ENCODE measurements around the gene SAP130. TPM values are rescaled to one million over a fixed set of nuclear protein-coding genes. Genes with fewer than 3 reads are reported as not detected.

Gene SAP130
- total RNA-seq, 2 donors from 2014 or later: 8.7 to 24.3 TPM

GRCh38 chr2:128008074-128008672 is 19.7 kb downstream of the SAP130 start:
- H3K27ac ChIP-seq: no peak overlapping the region
- H3K4me1 ChIP-seq (ENCODE audit: control insufficient read depth in 1 of 2, low read depth in 2 of 2): no peaks in the 10 kb centered on the region
- no peak overlapping the region for H3K4me3 ChIP-seq
- ATAC-seq (ENCODE audit: insufficient number of reproducible peaks, low FRiP score, low read depth) (no peak), DNase-seq (ENCODE audit: low spot score) (no peak)
- H3K27me3 ChIP-seq (replicated peaks; ENCODE audit: insufficient read depth): no peaks in the 10 kb centered on the region
- TF ChIP-seq, protein P1, sequence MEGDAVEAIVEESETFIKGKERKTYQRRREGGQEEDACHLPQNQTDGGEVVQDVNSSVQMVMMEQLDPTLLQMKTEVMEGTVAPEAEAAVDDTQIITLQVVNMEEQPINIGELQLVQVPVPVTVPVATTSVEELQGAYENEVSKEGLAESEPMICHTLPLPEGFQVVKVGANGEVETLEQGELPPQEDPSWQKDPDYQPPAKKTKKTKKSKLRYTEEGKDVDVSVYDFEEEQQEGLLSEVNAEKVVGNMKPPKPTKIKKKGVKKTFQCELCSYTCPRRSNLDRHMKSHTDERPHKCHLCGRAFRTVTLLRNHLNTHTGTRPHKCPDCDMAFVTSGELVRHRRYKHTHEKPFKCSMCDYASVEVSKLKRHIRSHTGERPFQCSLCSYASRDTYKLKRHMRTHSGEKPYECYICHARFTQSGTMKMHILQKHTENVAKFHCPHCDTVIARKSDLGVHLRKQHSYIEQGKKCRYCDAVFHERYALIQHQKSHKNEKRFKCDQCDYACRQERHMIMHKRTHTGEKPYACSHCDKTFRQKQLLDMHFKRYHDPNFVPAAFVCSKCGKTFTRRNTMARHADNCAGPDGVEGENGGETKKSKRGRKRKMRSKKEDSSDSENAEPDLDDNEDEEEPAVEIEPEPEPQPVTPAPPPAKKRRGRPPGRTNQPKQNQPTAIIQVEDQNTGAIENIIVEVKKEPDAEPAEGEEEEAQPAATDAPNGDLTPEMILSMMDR (IDR thresholded peaks at IDR 0.05): no peak
- H3K9me3 ChIP-seq: no peaks in the 10 kb centered on the region
- peaks cover 51% of the 10 kb centered on the region for H3K36me3 ChIP-seq

- Histone ChIP-seq H3K27ac (no peak overlapping the region), H3K4me3 (no peak overlapping the region), H3K36me3 (peaks cover 31% of the 10 kb centered on the region), H3K4me1 (ENCODE audit: control insufficient read depth in 1 of 2, low read depth in 2 of 2) (no peaks in the 10 kb centered on the region), H3K9me3 (no peaks in the 10 kb centered on the region), H3K27me3 (replicated peaks; ENCODE audit: insufficient read depth) (no peaks in the 10 kb centered on the region)
- ATAC-seq (ENCODE audit: insufficient number of reproducible peaks, low FRiP score, low read depth) (no peak), DNase-seq (ENCODE audit: low spot score) (no peak)
- TF ChIP-seq, protein P1 (IDR thresholded peaks at IDR 0.05): no peak
These were observed 23.4 kb downstream of the SAP130 start for GRCh38 chr2:128004509-128004908.

GRCh38 chr2:128003463-128003862 is 24.4 kb downstream of the SAP130 start:
- ATAC-seq (ENCODE audit: insufficient number of reproducible peaks, low FRiP score, low read depth) (no peak), DNase-seq (ENCODE audit: low spot score) (no peak)
- no peaks in the 10 kb centered on the region for H3K9me3 ChIP-seq
- H3K27ac ChIP-seq: no peak overlapping the region
- TF ChIP-seq, protein P1 (IDR thresholded peaks at IDR 0.05): no peak
- H3K27me3 ChIP-seq (replicated peaks; ENCODE audit: insufficient read depth): no peaks in the 10 kb centered on the region
- H3K4me1 ChIP-seq (ENCODE audit: control insufficient read depth in 1 of 2, low read depth in 2 of 2): no peaks in the 10 kb centered on the region
- peaks cover 29% of the 10 kb centered on the region for H3K36me3 ChIP-seq
- no peak overlapping the region for H3K4me3 ChIP-seq

DNA sequence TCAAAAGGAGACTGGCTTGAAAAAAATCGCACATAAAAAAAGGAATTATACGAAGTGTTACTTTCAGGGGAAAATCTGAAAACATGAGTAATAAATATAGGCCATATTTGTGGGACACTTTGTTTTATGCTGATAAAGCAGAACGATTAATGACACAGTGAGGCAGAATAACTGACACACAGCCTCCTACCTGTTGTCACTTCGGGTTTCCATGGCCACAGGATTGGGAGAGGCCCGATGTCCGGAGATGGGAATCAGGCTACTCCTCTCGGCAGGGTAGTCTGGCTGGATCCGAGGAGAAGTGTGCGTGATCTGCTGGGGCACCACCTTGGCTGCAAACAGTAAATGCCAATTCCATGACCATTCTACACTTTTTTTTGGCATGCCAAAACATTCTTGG is 31.7 kb downstream of the SAP130 start:
- TF ChIP-seq, protein P1 (IDR thresholded peaks at IDR 0.05): no peak
- Histone ChIP-seq H3K4me3 (peak overlapping the region; percentile 5), H3K36me3 (peaks cover 15% of the 10 kb centered on the region), H3K27me3 (replicated peaks; ENCODE audit: insufficient read depth) (no peaks in the 10 kb centered on the region), H3K27ac (peak overlapping the region in 1 of 2 donors; percentile 13), H3K9me3 (no peaks in the 10 kb centered on the region), H3K4me1 (ENCODE audit: control insufficient read depth in 1 of 2, low read depth in 2 of 2) (peaks cover 0 to 38% of the 10 kb centered on the region in 2 donors)
- no peak for ATAC-seq (ENCODE audit: insufficient number of reproducible peaks, low FRiP score, low read depth)
- DNase-seq (ENCODE audit: low spot score): peak; percentile 4

DNA sequence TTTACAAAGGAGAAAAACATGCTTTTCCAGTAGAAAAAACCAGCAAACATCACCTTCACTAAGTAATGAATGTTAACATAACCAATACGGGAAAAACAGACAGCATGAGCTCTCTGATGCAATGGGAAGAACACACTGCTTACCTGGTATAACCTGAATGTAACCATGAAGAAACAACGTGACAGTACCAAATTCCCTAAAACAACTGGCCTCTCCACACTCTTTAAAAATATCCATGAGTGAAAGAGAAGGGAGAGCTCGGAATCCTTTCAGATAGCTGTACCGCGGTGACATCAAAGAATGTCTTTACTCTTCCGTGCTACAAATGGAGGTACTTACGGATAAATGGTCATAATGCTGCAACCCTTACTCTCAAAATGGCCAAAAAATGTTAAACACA is 32.1 kb downstream of the SAP130 start:
- H3K27ac ChIP-seq: peak overlapping the region in 1 of 2 donors; percentile 13
- no peaks in the 10 kb centered on the region for H3K9me3 ChIP-seq
- no peak for ATAC-seq (ENCODE audit: insufficient number of reproducible peaks, low FRiP score, low read depth)
- H3K4me3 ChIP-seq: no peak overlapping the region
- H3K36me3 ChIP-seq: peaks cover 15% of the 10 kb centered on the region
- DNase-seq (ENCODE audit: low spot score): no peak
- H3K4me1 ChIP-seq (ENCODE audit: control insufficient read depth in 1 of 2, low read depth in 2 of 2): peaks cover 0 to 38% of the 10 kb centered on the region in 2 donors
- TF ChIP-seq, protein P1 (IDR thresholded peaks at IDR 0.05): no peak
- H3K27me3 ChIP-seq (replicated peaks; ENCODE audit: insufficient read depth): no peaks in the 10 kb centered on the region
